ENCODE measurements around the gene RAB30.

RAB30 gene

GRCh38 chr11:83097429-83098075 is 25.9 kb upstream of the RAB30 start:
- Histone ChIP-seq H3K27me3 (ENCODE audit: control insufficient read depth, low read length) (no peaks in the 10 kb centered on the region), H3K4me1 (ENCODE audit: control insufficient read depth, low read length) (peaks cover 5% of the 10 kb centered on the region), H3K36me3 (ENCODE audit: control insufficient read depth, low read length) (no peaks in the 10 kb centered on the region), H4K20me1 (ENCODE audit: control insufficient read depth, insufficient read depth, low read depth, low read length) (no peaks in the 10 kb centered on the region), H3K79me2 (ENCODE audit: control insufficient read depth, low read length) (no peaks in the 10 kb centered on the region), H3K27ac (ENCODE audit: low read depth, low read length) (no peak overlapping the region), H3K4me3 (ENCODE audit: low read length) (no peak overlapping the region), H3K9me3 (ENCODE audit: control insufficient read depth, insufficient read depth, low read length) (no peaks in the 10 kb centered on the region), H3F3A (ENCODE audit: control insufficient read depth, insufficient read depth) (no peaks in the 10 kb centered on the region), H3K4me2 (ENCODE audit: low read length) (no peak overlapping the region), H3K9me2 (replicated peaks; ENCODE audit: control insufficient read depth, low read length) (no peaks in the 10 kb centered on the region)
- TF ChIP-seq, protein P1, sequence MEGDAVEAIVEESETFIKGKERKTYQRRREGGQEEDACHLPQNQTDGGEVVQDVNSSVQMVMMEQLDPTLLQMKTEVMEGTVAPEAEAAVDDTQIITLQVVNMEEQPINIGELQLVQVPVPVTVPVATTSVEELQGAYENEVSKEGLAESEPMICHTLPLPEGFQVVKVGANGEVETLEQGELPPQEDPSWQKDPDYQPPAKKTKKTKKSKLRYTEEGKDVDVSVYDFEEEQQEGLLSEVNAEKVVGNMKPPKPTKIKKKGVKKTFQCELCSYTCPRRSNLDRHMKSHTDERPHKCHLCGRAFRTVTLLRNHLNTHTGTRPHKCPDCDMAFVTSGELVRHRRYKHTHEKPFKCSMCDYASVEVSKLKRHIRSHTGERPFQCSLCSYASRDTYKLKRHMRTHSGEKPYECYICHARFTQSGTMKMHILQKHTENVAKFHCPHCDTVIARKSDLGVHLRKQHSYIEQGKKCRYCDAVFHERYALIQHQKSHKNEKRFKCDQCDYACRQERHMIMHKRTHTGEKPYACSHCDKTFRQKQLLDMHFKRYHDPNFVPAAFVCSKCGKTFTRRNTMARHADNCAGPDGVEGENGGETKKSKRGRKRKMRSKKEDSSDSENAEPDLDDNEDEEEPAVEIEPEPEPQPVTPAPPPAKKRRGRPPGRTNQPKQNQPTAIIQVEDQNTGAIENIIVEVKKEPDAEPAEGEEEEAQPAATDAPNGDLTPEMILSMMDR (IDR thresholded peaks at IDR 0.05; ENCODE audit: low read depth, low read length, poor library complexity, severe bottlenecking) = no peak

- Histone ChIP-seq H3F3A (ENCODE audit: control insufficient read depth, insufficient read depth) (peaks cover 7% of the 10 kb centered on the region; the same call in 1 of the 2 replicates), H3K79me2 (ENCODE audit: control insufficient read depth, low read length) (no peaks in the 10 kb centered on the region), H3K27me3 (ENCODE audit: control insufficient read depth, low read length) (no peaks in the 10 kb centered on the region), H3K4me1 (ENCODE audit: control insufficient read depth, low read length) (no peaks in the 10 kb centered on the region), H3K4me3 (ENCODE audit: low read length) (no peak overlapping the region), H3K36me3 (ENCODE audit: control insufficient read depth, low read length) (no peaks in the 10 kb centered on the region), H3K9me2 (replicated peaks; ENCODE audit: control insufficient read depth, low read length) (no peaks in the 10 kb centered on the region), H3K27ac (ENCODE audit: low read depth, low read length) (no peak overlapping the region), H4K20me1 (ENCODE audit: control insufficient read depth, insufficient read depth, low read depth, low read length) (no peaks in the 10 kb centered on the region), H3K9me3 (ENCODE audit: control insufficient read depth, insufficient read depth, low read length) (no peaks in the 10 kb centered on the region), H3K4me2 (ENCODE audit: low read length) (no peak overlapping the region)
- TF ChIP-seq EZH2phosphoT487 (IDR thresholded peaks at IDR 0.05; ENCODE audit: borderline replicate concordance, low read length) = no peak
- TF ChIP-seq, protein P1 (IDR thresholded peaks at IDR 0.05; ENCODE audit: low read depth, low read length, poor library complexity, severe bottlenecking) = no peak
These were observed 21.9 kb upstream of the RAB30 start for GRCh38 chr11:83093634-83094033.

- Histone ChIP-seq H4K20me1 (ENCODE audit: control insufficient read depth, insufficient read depth, low read depth, low read length) (no peaks in the 10 kb centered on the region), H3K36me3 (ENCODE audit: control insufficient read depth, low read length) (no peaks in the 10 kb centered on the region), H3K9me3 (ENCODE audit: control insufficient read depth, insufficient read depth, low read length) (no peaks in the 10 kb centered on the region), H3F3A (ENCODE audit: control insufficient read depth, insufficient read depth) (peaks cover 7% of the 10 kb centered on the region; the same call in 1 of the 2 replicates), H3K4me1 (ENCODE audit: control insufficient read depth, low read length) (no peaks in the 10 kb centered on the region), H3K9me2 (replicated peaks; ENCODE audit: control insufficient read depth, low read length) (no peaks in the 10 kb centered on the region), H3K4me2 (ENCODE audit: low read length) (no peak overlapping the region), H3K27me3 (ENCODE audit: control insufficient read depth, low read length) (no peaks in the 10 kb centered on the region), H3K27ac (ENCODE audit: low read depth, low read length) (no peak overlapping the region), H3K79me2 (ENCODE audit: control insufficient read depth, low read length) (no peaks in the 10 kb centered on the region), H3K4me3 (ENCODE audit: low read length) (no peak overlapping the region)
- TF ChIP-seq EZH2phosphoT487 (IDR thresholded peaks at IDR 0.05; ENCODE audit: borderline replicate concordance, low read length) = no peak
- TF ChIP-seq, protein P1 (IDR thresholded peaks at IDR 0.05; ENCODE audit: low read depth, low read length, poor library complexity, severe bottlenecking) = no peak
These were observed 21.0 kb upstream of the RAB30 start for GRCh38 chr11:83092488-83093384.

Measured in DOHH2 (cell line).